ENCODE data around the gene TUBA8.

- TF ChIP-seq EZH2phosphoT487 (IDR thresholded peaks at IDR 0.05; ENCODE audit: insufficient read depth, low read depth) (no peak), EZH2 (IDR thresholded peaks at IDR 0.05; ENCODE audit: insufficient read depth, poor library complexity, severe bottlenecking) (no peak)
These were observed 27.2 kb upstream of the TUBA8 start for GRCh38 chr22:18083406-18083805.

All from GM23248 (cell line).